NOMO-1 (cell line): ENCODE measurements around the gene RNF213.

ENCODE experiments used
- DNase-seq, 2 experiments: peaks; one replicate each; lab custom pipeline; 2025; ENCODE audit not compliant: unreplicated experiment in 2 of 2; lab: John Stamatoyannopoulos, UW

The RNF213 gene

DNA sequence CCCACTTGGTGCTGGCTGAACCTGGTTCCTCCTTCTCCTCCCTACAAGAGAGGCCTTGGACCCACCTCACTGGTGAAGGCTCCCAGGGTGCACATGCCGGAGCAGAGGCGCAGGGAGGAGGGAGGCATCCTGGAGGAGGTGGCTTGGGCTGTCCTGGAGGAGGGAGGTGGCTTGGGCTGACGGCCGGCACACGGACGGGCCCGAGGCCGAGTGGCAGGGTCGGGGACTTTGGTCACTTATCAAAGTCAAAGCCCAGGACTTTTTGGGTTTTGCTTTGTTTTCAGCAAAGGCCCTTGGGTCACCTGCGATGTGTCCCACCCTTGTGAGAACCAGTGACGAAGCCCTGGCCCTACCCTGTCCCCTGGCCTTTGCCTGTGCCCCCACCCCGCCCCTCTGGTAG is 182.8 kb downstream of the RNF213 start:
- no peak for DNase-seq

DNA sequence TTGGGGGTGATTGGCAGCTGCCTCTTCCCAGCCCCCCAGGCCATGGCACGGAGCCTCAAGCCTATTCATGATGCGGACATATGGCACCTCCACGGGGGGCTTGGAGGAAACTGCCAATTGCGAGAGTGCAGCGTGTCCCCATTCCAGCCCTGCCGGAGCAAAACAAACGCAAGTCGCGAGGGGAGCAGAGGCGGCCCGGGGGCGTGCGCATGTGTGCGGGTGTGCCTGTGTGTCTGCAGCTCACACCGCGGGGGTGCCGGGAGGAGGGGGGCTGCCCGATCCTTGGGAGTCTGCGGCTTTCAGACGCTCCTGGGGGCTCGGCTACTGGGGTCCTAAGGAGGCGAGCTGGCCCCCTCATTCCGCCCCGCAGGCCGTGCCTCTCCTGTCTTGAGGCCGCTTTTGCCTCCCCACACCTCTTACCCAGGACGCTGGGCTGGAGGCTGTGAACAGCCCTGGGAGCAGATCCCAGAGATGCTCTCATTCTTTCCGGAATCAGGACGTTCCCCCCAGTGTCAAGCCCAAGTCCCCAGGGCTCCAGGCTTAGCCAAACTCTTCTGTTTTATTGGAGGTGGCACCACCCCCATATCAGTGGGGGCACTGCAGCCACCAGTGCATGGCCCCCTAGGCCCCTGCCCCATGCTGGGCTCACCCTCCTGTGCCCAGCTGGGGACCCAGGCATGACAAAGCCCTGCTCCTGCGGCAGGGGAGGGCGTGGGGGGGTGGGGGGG is 183.4 kb downstream of the RNF213 start:
- DNase-seq, result no peak

DNA sequence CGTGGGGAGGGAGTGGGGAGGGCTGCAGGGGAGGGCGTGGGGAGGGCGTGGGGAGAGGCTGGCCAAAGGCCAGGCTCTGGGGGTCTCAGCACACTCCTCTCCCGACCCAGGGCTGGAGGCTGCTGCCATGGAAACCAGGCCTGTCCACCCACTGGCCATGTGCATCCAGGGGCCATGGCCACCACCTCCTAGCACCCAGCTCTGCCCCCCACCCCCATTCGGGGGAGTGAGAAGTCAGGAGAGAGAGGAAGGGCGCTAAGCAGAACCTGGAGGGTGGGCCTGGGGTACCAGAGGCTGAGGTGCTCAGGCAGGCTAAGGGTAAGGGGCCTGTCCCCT is 184.0 kb downstream of the RNF213 start:
- no peak for DNase-seq

DNA sequence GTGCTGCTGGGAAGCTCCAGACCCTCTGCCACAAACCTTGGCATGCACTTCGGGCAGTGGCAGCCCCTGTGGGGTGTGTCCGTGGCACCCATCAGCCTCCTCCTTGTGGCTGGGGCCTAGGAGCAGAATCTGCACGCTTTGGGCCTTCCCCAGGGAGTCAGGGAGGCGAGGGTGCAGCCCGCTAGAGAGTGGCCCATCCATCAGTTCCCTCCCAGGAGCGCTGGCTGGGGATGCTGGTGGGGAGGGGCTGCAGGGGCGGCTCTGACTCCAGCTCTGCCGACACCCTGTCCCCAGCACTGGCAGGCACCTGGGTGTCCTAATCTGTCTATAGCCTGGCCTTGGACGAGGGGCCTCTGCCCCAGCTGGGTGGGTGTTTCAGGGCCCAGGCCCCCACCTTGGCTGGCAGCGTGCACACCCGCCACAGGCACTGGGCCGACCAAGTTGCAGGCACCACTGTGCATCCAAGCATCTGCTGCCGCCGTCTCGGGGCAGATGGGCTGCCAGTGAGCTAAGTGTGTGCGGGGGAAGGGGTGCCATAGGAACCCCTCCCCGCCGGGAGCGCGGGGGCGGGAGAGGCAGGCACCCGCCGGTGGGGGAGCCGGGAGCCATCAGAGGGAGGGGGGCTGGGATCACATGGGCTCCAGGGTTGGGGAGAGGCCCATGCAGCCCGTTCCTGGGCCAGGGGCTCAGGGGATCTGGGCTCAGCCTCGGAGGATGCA is 184.5 kb downstream of the RNF213 start:
- no peak for DNase-seq

DNA sequence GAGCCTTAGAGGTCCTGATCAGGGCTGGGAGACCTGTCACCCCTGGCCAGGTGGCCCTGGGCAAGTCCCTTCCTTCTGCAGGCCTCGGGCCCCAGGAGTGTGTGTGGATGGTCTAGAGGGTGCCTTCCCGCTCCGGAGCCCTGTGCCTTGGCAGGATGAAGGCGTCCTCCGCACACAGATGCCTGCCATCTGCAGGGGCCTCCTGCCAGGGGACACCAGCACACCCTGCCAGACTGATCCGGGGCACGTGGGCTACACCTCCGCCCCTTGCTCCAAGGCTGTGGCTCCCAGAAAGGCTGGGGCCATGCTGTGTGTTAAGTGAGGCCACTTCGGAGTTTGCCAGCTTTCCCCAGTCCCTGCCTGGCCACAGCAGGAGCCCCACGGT is 185.1 kb downstream of the RNF213 start:
- no peak for DNase-seq

DNA sequence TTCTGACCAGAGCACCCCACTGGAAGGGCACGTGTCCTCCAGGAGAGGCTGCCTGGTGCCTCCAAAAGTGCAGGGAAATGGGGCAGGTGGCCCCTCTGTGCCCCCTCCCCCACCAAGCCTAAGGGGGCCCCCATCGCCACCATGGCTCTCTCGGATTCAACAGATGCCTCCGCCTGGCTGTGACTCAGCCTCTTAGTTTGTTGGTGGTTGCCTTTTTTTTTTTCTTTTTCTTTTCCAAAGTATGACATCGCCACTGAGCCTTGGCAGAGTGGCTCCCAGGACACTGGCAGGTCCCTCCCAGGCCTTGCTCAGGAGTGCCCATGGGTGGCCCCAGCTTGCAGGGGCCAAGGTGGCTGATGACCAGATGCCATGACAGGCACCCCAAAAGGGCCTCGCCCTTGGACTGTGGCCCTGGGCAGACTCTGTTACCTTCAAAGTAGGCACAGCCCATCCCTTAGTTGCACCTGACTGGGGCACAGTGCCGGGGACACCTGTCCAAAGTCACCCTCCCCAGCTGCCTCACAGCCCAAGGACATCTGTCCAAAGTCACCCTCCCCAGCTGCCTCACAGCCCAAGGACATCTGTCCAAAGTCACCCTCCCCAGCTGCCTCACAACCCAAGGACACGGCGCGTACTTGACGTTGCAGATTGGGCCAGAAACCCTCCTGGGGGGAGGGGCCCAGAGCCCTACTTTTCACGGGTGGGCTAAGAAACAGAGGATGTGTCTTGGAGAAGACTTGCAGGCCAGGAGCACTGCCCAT is 186.2 kb downstream of the RNF213 start:
- DNase-seq, result no peak

DNA sequence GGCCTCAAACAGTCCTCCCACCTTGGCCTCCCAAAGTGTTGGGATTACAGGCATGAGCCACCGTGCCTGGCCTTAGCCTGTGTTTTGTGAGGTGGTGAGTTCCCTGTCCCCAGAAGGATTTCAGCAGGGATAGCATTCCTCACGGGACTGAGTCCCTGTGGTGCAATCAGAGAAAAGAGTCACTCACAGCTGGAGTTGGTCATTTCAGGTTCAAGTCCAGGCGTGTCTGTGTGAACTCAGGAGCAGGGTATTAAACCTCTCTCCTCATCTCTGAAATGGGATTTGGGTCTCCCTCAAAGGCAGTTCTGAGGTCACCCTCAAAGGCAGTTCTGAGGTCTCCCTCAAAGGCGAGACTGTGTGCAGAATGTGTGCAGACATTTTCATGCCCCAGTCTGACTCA is 187.1 kb downstream of the RNF213 start:
- no peak for DNase-seq
